ENCODE data around the gene HAL.

GRCh38 chr12:96033549-96034389, 37.6 kb upstream of the HAL start:
- TF ChIP-seq CTCF (IDR thresholded peaks at IDR 0.05) = no peak
- TF ChIP-seq POLR2A (IDR thresholded peaks at IDR 0.05) = no peak
- no peak for TF ChIP-seq POLR2AphosphoS5 (IDR thresholded peaks at IDR 0.05)
- TF ChIP-seq EP300 (IDR thresholded peaks at IDR 0.05) = no peak

All from gastroesophageal sphincter (tissue), 3 donors.